ENCODE measurements around the gene PTTG1IP.

The PTTG1IP gene

DNA sequence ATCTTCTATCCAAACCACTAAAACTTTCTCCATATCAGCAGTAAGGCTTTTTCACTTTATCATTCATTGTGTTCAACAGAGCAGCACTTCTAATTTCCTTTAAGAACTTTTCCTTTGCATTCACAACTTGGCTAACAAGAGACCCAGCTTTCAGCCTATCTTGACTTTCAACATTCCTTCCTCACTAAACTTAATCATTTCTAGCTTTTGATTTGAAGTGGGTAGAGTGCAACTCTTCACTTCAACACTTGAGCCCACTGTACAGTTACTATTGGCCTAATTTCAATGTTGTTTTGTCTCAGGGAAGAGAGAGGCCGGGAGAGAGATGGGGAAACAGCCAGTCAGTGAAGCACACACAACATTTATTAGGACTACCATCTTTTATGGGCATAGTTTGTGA, 73.8 kb downstream of the PTTG1IP start:
- no peak for DNase-seq

Data from EL (cell line).